HepG2 (cell line): Measurements from ENCODE around the gene MYO1G.

Experiments
- ATF1 ChIP-seq: IDR thresholded peaks from 2 replicates; pipeline ENCODE4 v1.6.1; 2016; ENCODE audit warnings: mild to moderate bottlenecking, control low read depth
- CC2D1A ChIP-seq: sonication (generic); formaldehyde crosslinking; IDR thresholded peaks from 2 replicates; pipeline ENCODE4 v1.8.1; 2023; ENCODE audit warnings: mild to moderate bottlenecking, missing genetic modification reagents
- JARID2 ChIP-seq: sonication (generic); formaldehyde crosslinking; IDR thresholded peaks from 2 replicates; pipeline ENCODE4 v1.8.1; 2023; ENCODE audit warnings: missing genetic modification reagents, inconsistent platforms; ENCODE audit not compliant: insufficient replicate concordance
- RFX5 ChIP-seq: IDR thresholded peaks from 2 replicates; pipeline ENCODE4 v1.6.1; 2011; ENCODE audit warnings: low read depth, low read length, improper control_type of control experiment
- SP1 ChIP-seq, 2 experiments: fragments of 450-650 bp in 1 of 2; sonication (generic) in 1 of 2; formaldehyde crosslinking in 1 of 2; IDR thresholded peaks; 2 replicates each; pipeline versions ENCODE4 v1.4.0 to v1.6.1; 2016 to 2020; ENCODE audit warnings: missing genetic modification reagents in 1 of 2
- ZFP36L2 ChIP-seq: sonication (generic); formaldehyde crosslinking; IDR thresholded peaks from 2 replicates; pipeline ENCODE4 v1.4.0; 2020; ENCODE audit warnings: missing genetic modification reagents
- ZFYVE20 ChIP-seq: sonication (generic); formaldehyde crosslinking; IDR thresholded peaks from 2 replicates; pipeline ENCODE4 v1.8.0; 2023; ENCODE audit warnings: low read depth, mild to moderate bottlenecking, moderate library complexity, missing genetic modification reagents, borderline replicate concordance
- ZSCAN30 ChIP-seq: sonication (generic); formaldehyde crosslinking; IDR thresholded peaks from 2 replicates; pipeline ENCODE4 v1.5.0; 2020; ENCODE audit warnings: mild to moderate bottlenecking, missing genetic modification reagents

DNA sequence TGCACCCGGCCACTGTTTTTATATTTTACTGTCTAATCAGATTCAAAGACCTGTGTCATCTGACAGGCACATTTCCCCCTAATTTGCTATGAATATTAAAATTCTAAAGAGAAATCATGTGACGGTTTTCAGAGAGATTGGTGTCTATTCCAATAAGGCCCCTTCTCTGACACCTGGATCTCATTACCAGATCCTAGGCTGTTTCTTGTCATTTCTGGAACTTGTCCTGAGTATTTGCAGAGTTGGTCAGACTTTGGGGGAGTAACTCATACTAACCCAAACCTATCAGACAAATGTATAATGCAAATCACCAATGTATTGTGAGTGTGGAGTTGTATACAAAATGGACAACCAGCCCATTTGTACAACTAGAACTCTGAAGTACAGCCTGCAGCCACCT is 29.5 kb downstream of the MYO1G start:
- TF ChIP-seq ZFP36L2 (CRISPR knock-in tag), result no peak
- TF ChIP-seq SP1 (IDR thresholded peaks at IDR 0.05), result no peak
- TF ChIP-seq SP1 (CRISPR knock-in tag; IDR thresholded peaks at IDR 0.05), result no peak
- TF ChIP-seq CC2D1A, result no peak
- TF ChIP-seq ZFYVE20 (CRISPR knock-in tag), result no peak
- no peak for TF ChIP-seq RFX5
- TF ChIP-seq JARID2, result no peak
- no peak for TF ChIP-seq ZSCAN30
- no peak for TF ChIP-seq ATF1 (CRISPR knock-in tag)
